Stimulated activated CD8-positive, alpha-beta memory T cell treated with anti-CD3 and anti-CD28 coated beads, Interleukin-7, amount 100 ng/mL, for 1 hour (primary cell): ENCODE measurements around the gene ZG16B.

Experiments
- DNase-seq, 2 donors: peaks; one replicate each; pipeline ENCODE4 v3.0.0-alpha.2; 2020; ENCODE audit warnings: low read depth in 2 of 2

The ZG16B gene

DNA sequence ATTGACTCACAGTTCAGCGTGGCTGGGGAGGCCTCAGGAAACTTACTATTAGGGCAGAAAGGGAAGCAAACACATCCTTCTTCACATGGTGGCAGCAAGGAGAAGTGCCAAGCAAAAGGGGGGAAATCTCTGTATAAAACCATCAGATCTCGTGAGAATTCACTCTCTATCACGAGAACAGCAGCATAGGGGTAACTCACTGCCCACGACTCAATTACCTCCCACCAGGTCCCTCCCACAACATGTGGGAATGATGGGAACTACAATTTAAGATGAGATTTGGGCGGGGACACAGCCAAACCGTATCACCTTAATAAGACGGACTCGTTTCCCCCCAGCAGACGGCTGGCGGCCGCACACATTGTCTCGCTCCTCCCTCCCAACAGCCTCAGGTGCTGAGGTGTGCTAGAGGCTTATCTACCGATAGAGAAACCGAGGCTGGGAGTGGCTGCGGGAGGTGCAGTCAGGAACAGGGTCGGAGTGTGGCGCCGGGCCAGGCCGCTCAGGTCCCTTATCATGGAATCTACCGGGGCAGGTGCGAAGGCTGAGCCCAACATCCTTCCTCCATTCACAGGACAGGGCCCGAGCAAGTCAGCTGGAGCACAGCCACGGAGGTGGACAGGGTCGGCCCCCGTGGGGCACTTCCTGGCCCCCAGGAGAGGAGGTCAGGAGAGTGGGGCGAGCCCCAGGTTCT lies 4.9 kb upstream of the ZG16B start:
- no peak for DNase-seq

DNA sequence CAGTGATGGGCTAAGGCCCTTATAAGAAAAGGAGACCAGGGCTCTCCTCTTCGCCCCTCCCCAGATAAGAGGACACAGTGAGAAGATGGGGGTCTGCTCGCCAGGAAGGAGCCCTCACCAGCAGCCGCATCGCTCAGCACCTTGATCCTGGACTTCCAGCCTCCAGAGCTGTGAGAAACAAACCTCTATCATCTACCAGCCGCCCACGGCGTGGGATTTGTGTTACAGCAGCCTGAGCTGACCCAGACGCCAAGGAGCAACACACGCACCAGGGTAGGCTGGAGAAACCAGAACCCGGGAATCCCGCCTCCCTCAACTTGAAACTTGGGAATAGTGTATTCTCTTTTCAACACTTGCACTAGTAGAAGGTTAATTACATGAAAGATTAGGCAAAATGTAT lies 4.2 kb upstream of the ZG16B start:
- DNase-seq, result no peak

DNA sequence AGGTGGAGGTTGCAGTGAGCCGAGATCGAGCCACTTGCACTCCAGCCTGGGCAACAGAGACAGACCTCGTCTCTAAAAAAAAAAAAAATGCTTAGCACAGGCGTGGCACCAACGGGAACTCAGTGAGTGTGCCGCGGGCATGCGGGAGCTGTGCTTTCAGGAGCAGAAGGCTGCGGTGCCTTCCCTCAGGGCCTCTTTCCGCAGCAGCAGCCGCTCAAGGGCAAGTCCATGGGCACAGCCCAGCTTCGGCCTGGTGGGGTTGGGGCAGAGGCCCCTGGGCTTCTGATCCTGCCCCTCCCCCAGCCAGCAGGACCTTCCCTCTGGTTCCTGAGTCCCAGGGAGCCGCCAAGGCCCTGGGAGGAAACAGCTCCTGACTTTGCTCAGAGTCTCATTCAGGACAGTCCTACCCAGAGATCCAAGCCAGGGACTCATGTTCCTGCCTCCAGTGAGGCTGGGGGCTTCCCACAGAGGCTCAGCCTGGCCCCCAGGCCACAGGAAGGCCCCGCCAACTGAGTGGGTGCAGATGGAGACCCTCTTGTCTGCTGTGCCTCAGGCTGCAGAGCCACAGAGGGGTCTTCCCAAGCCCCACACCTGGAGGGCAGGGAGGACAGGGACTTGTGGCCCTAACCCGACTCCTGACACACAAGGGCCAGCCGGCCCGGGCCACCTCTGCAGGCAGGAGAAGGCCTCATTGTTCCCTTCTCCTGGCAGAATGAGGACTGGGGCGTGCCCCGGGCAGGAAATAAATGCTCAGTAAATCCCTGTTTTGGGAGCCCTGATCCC lies 3.3 kb upstream of the ZG16B start:
- no peak for DNase-seq

DNA sequence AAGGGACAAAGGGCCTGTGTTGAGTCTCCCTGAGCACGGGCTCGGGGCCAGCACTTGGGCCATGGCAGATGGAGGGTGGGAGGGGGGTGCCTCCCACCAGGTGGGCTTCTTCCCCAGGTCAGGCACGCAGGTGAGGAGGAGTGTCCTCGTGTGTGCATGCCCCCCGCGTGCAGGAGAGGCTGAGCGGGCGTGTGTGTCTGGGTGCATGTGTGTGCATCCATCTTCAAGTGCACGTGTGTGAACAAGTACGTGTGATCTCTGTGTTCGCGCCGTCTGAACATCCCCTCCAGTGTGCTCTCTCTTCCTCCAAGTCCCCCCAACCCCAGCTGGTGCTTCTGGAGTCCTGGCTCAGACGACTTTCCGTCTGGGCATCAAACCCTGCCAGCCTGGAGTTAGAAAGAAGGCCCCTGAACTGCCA lies 2.7 kb upstream of the ZG16B start:
- no peak for DNase-seq

DNA sequence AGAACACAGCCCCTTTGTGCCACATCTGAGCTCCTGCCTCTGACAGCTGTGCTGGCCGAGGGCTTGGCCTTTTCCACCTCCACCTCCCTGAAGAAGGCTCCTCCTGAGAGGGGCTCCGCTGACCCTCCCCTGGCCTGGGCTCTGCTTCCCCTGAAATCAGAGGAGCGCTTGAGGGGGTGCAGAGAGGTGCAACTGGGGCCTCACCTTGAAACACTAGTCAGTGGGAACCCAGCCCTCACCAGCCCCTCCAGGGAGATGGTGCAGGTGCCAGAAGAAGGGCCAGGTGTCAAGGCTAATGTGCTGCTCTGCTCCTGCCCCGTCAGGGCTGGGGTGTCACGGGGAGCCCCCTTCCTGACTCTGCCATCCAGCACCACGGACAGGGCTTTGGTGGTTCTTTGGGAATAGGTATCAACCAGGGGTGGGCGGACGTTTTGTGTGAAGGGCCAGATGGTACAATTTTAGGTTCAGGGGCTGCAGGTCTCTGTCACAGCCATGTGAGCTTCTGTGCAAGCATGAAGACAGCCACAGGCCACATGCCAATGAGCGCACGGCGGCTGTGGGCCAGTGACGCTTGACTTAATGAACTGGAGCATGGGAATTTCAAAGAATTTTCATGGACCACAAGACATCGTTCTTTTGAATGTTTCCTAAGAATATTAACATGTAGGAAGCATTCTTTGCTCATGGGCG lies 2.1 kb upstream of the ZG16B start:
- no peak for DNase-seq

DNA sequence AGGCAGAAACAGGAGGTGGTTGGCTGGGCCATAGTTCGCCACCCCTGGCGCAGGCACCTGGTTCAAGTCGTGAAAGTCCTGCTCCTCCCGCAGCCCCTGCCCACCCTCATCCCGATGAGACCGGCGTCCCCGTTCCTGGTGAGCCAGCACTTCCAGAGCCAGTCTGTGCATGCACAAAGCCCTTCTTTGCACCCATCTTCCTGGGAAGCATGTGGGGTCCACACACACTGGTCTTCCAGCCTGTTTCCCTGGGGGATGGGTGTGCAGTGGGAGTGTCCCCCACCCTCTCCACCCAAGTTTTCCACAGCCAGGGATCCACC lies 1.6 kb upstream of the ZG16B start:
- DNase-seq, result no peak

DNA sequence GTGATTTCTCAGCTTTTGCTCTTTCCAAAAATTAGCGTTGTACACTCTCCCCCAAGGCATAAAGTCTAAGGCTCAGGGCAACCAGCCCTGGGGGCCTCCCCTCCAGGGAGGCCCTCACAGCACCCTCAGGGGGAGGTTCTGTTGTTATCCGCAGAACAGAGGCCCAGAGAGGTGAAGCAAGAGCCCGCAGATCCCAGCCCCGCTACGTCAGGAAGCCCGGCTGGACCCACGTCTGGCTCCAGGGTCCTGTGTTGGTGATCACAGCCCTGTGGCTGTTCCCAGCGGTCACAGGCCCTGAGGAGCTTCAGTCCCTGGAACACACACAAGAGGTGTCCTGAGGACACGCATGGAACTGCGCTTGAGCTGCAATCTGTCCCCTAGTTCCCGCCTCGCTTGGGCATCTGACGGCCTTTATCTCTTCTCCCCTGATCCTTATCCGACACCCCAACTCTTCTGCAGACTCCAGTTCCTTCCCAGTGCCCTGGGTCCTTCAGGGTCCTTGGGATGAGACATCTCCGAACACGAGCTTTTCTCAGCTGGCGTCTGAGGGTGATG lies 1.1 kb upstream of the ZG16B start:
- DNase-seq, result no peak

DNA sequence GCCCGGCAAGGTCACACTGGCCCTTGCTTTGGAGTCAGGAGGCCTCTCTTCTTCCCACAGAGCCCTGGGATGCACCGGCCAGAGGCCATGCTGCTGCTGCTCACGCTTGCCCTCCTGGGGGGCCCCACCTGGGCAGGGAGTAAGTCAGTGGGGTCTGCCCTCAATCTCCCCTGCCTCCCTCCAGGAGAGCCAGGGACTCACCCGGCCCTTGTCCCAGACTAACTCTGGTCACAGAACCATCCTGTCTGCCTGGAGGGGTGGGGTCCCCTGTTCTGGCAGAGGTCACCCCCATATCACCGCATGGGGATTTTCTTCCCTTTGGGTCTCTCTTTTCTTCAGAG lies 222 bp downstream of the ZG16B start:
- DNase-seq, result no peak

DNA sequence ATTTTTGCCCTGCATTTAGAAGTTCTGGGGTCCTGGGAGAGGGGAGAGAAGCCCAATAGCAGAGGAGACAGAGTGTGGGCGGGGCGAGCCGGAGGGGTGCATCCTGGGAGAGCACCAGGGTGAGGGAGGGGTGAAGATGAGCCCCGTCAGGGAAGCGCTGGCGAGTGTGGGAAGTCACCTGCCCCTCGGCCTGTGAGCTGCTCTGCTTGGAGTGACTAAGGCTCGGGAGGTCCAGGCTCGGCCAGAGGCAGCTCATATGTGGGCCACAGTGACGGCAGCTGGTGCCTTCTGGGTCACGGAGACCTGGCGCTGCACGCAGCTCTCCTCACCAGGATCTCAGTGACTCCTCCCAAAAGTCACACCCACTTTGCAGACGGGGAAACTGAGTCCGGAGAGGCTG lies 1.1 kb downstream of the ZG16B start:
- DNase-seq, result no peak

DNA sequence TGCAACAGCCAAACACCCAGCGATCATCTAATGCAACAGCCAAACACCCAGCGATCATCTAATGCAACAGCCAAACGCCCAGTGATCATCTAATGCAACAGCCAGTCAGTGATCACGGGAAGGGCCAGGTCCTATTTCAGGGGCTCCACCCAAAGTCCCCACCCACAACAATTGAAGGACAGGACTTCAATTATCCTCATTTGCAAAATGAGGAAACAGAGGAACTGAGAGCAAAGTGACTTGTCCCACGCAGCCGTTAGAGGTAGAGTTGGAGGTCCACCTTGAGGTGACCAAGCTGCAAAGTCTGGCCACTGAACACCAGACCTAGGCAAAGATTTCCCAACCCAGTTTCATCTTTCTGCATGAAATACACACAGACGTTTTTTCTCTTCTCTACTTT lies 3.7 kb downstream of the ZG16B start:
- no peak for DNase-seq

DNA sequence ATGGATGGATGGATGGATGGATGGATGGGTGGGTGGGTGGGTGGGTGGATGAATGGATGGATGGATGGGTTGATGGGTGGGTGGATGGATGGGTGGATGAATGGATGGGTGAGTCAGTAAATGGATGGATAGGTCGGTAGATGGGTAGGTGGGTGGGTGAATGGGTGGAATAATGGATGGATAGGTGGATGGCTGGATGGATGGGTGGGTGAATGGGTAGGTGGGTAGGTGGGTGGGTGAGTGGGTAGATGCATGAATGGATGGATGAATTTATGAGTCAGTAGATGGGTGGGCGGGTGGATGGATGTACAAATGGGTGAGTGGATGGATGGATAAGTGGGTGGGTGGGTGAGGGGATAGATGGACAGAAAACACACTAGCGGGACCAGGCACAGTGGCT lies 4.9 kb downstream of the ZG16B start:
- no peak for DNase-seq

DNA sequence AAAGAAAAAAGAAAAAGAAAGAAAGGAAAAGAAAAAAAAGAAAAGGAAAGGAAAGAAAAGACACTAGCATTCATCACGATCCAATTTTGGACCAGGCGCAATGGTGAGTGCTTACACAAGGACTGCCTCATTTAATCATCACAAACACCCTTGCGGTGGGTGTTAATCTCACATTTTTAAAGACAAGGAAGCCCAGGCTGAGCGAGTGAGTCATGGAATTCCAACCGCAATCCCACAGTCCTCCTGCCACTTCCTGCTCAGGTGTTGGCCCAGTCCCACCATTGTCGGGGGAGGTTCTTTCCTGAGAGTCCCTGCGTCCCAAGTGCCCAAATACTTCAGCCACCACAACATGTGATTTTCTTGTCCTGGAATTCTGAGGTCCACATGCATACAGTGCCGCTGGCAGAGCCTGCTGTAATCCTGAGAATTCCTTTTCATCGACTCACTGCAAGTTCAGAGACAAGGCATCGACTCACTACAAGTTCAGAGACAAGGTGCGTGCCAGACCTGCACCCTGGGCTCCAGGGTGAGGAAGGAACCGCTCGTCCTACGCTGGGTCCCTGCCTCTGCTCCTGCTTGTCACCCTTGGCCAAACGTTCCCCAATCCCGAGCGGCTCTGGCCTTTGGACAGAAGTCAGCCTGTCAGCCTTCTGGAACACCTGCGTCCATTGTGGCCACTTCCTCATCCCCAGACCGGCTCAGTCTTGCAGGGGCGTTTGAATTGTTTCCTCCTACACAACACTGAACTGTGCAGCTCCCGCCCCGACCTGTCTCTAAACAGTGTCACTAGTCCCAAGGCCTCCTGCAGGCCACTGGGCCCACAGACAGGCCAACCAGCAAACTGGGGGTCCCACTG lies 5.8 kb downstream of the ZG16B start:
- DNase-seq, result no peak

DNA sequence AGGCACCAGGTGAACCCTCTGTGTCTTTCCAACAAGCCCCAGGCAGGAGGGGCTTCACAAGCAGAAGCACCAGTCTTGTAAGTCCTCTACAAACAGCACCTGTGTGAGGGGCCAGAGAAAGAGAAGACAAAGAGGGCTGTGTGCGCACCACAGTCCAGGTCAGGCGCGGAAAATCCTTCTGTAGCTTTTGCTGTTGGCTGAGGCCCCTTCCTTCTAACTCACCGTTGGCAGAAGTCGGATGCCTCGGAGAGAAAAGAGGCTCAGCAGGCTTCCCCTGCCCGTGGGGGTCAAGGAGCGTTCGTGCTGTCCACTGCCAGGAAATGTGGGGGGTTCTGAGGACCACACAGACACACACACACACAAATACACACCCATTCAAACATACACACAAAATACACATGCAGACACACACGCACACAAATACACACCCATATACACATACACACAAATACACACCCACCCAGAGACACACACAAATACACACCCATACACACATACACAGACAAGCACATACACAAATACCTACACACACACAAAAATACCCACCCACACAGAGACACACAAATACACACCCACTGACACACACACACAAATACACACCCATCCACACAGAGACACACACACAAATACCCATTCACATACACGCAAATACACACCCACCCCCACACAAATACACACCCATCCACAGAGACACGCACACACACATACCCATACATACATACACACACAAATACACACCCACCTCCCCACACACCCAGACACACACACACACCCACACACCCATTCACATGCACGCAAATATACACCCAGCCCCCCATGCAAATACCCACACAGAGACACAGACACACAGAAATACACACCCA lies 6.8 kb downstream of the ZG16B start:
- no peak for DNase-seq

DNA sequence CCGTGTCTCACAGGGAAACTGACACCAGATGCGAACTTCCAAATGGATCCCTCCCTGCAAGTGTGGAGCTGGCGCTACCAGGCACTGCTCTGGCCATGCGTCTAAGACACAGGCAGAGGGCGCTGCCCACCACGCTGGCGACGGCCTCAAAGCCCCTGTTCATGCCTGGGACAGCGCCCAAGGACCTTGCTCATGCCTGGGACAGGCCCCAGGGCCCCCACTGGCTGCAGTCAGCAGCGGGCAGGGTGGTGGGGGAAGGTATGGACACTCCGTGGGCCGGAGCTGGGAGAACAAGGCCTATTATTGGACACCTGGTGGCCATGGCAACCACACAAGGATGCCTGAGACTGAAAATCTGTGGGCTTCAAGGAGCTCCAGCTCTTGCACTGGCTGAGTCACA lies 8.8 kb downstream of the ZG16B start:
- DNase-seq, result peak in 1 of 2 donors; percentile 23

DNA sequence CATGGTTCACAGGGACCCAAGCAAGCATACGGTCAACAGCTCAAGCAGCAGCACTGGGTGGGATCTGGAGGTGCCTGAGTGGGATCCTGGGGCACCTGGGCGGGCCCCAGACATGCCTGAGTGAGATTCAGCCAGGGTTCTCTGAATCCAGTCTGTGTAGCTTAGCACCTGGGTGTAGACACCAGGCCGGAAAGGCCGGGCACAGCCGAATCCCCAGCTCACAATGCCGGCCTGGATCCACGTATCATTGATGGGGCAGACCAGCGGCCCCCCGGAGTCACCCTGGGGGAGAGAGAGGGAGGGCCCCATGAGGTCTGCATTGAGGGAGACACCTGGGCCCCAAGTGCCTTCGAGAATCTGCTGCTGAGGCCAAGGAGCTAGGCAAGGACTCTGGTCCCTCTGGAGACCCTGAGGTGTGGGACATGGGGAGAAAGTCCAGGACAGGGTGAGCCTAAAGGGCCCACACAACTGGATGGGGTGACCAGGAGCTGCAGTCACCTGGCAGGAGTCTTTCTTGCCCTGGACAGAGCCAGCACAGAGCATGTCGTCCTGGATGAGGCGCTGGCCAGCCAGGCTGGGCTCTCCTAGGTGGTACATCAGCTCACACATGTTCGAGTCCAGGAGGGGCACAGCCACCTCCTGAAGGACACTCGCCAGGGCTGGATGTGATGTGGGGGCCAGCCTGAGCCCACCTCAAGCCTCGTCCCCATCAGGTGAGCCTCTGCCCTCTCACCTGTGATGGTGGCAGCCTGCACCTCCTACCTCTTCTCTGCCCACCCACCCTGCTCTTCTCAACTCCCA lies 9.7 kb downstream of the ZG16B start:
- DNase-seq, result no peak

DNA sequence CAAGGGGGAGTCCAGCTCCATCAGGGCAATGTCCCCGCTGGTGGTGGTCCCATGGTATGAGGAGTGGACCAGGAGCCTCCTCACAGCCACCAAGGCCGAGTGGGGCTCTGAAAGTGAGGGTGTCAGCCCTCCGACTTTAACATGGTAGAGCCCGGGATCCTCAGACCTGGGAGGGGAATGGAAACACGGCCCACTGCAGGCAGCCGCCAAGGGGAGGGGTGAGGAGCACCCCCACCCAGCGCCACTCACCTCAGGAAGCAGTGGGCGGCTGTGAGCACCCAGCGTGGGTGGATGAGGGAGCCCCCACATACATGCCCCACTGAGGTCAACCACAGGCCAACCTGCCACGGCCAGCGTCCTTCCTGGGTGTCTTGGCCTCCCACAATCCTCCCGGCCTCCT lies 10.8 kb downstream of the ZG16B start:
- no peak for DNase-seq

DNA sequence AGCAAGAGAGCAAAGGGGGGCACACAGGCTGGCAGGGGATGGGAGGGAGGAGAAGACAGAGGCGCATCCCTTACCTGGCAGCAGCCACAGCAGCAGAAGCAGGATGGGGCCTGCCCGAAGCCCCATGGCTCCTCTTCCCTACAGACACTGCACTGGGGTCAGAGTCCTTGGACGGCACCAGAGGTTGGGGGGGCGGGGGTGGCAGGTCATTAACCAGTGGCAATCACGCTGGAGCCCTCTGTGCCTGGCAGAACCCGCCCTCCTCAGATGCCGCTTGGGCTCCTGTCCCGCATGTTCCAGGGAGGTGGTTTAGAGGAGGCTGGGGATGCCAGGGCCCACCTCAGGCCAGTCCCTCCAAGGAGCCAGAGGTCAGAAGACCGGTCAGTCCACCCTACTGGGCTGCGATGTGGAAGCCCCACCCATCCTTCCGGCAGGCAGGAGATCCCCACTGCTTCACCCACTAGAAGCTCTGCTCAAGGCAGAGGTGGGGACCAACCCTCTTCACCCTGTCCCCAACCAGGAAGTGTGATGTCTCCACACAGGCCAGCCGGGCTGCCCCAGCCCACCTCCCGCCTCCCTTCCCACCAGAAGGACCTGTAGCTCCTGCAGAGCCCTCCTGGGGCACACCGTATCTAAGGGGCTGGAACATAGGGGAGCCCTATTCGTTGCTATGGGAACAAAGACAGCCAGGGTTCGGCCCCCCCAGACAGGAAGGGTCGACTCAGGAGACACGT lies 11.7 kb downstream of the ZG16B start:
- DNase-seq, result no peak

DNA sequence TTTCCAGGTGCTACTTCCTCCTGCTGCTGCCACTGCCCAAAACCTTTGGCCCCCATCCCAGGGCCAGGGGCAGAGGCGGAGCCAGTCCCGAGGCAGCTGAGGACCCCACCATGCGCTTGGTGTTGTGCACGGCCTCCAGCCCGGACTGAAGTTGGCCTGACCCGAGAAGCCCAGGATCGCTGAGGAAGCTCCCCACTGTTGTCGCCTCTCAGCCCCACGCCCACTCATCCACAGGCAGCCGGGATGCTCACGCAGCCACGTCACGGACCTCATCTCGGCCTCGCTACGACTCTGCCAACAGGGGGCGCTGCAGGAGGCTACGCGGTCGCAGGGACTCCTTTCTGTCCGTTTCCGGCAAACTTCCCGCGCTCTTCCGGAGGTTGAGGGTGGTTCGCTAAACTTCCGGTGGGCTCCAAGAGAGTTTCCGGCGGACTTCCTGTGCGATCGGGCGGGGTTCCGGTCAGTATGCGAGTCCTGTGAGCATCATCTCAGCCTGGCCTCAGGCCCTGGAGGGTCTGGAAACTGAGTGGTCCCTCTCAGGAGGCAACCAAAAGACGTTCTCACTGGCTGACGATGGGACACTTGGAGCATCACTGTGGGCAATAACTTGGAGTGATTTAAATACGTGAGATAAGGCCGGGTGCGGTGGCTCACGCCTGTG lies 12.4 kb downstream of the ZG16B start:
- DNase-seq, result peak; percentile 40 to 44

DNA sequence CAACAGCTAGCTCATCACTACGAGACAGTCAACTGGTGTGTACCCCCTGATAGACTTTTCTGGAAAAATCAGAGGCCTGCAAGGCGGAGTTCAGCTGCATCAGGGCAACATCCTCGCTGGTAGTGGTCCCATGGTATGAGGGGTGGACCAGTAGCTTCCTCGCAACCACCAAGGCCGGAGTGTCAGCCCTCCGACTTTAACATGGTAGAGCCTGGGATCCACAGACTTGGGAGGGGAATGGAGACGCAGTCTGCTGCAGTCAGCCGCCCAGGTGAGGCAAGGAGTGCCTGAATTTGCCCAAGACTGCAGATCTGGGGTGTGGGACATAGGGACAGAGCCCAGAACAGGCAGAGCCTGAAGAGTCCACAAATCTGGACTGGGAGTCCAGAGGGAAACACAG lies 13.4 kb downstream of the ZG16B start:
- DNase-seq, result no peak
